Measurements from ENCODE around the gene PNPLA1. TPM values are rescaled to one million over a fixed set of nuclear protein-coding genes. Genes with fewer than 3 reads are reported as not detected.

The PNPLA1 gene
- total RNA-seq, 1 donor from 2014 or later = not detected

GRCh38 chr6:36247693-36248092 lies 22.2 kb upstream of the PNPLA1 start:
- TF ChIP-seq, protein P1, sequence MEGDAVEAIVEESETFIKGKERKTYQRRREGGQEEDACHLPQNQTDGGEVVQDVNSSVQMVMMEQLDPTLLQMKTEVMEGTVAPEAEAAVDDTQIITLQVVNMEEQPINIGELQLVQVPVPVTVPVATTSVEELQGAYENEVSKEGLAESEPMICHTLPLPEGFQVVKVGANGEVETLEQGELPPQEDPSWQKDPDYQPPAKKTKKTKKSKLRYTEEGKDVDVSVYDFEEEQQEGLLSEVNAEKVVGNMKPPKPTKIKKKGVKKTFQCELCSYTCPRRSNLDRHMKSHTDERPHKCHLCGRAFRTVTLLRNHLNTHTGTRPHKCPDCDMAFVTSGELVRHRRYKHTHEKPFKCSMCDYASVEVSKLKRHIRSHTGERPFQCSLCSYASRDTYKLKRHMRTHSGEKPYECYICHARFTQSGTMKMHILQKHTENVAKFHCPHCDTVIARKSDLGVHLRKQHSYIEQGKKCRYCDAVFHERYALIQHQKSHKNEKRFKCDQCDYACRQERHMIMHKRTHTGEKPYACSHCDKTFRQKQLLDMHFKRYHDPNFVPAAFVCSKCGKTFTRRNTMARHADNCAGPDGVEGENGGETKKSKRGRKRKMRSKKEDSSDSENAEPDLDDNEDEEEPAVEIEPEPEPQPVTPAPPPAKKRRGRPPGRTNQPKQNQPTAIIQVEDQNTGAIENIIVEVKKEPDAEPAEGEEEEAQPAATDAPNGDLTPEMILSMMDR (IDR thresholded peaks at IDR 0.05; ENCODE audit: borderline replicate concordance) = no peak
- no peak overlapping the region for H3K27ac ChIP-seq (replicated peaks)
- no peaks in the 10 kb centered on the region for H3K36me3 ChIP-seq
- no peak for DNase-seq
- intact Hi-C loops (cut with micrococcal nuclease) = no loop called here
- H3K27me3 ChIP-seq (ENCODE audit: low read depth) = peaks cover 8% of the 10 kb centered on the region
- H3K4me3 ChIP-seq = no peak overlapping the region
- H3K9me3 ChIP-seq (replicated peaks) = no peaks in the 10 kb centered on the region
- H3K4me1 ChIP-seq = no peaks in the 10 kb centered on the region

- TF ChIP-seq, protein P1 (IDR thresholded peaks at IDR 0.05; ENCODE audit: borderline replicate concordance) = no peak
- no peaks in the 10 kb centered on the region for H3K36me3 ChIP-seq
- no peaks in the 10 kb centered on the region for H3K27me3 ChIP-seq (ENCODE audit: low read depth)
- intact Hi-C loops (cut with micrococcal nuclease) = no loop called here
- H3K27ac ChIP-seq (replicated peaks) = peak overlapping the region; percentile 40
- no peak overlapping the region for H3K4me3 ChIP-seq
- H3K4me1 ChIP-seq = no peaks in the 10 kb centered on the region
- no peaks in the 10 kb centered on the region for H3K9me3 ChIP-seq (replicated peaks)
- no peak for DNase-seq
These were observed 20.9 kb upstream of the PNPLA1 start for GRCh38 chr6:36248980-36249379.

DNA sequence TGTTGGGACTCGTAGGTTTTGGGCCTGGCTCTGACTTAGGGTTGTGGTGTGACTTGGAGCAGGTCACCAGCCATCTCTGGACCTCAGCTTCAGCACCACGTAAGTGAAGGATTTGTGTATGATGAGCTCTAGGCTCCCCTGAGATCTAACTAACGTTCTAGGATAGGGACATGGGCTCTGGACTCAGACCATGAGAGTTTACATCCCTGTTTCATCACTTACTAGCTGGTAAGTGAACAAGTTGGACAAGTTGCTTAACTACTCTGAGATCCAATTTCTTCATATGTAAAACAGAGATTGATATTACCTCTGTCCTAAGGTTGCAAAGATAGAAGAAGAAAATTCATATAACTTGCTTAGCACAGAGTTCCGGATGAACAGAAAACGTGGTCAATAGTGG lies 20.3 kb upstream of the PNPLA1 start:
- Histone ChIP-seq H3K27me3 (ENCODE audit: low read depth) (no peaks in the 10 kb centered on the region), H3K36me3 (no peaks in the 10 kb centered on the region), H3K9me3 (replicated peaks) (no peaks in the 10 kb centered on the region), H3K27ac (replicated peaks) (no peak overlapping the region), H3K4me3 (no peak overlapping the region), H3K4me1 (no peaks in the 10 kb centered on the region)
- intact Hi-C loops (cut with micrococcal nuclease) = no loop called here
- TF ChIP-seq, protein P1 (IDR thresholded peaks at IDR 0.05; ENCODE audit: borderline replicate concordance) = no peak
- DNase-seq = no peak

DNA sequence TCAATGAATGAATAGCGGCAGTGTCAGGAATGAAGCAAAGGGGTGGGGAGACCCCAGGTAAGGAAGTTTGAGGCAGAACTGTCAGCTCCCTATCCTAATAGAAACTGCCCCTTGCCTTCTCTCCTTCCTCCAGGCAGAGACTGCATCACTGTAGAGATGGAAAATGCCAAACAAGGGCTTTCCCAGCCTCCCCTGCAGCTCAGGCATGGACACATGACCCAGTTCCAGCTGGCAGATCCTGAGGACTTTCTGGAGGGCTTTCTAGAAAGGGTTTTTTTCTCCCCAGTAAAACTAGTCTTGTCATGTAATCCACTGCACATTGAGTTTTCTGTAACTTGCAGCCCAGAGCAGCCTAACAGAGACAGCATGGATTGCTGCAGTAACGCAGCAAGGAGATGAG lies 17.9 kb upstream of the PNPLA1 start:
- H3K27ac ChIP-seq (replicated peaks) = no peak overlapping the region
- no peaks in the 10 kb centered on the region for H3K36me3 ChIP-seq
- no peak overlapping the region for H3K4me3 ChIP-seq
- H3K4me1 ChIP-seq = no peaks in the 10 kb centered on the region
- TF ChIP-seq, protein P1 (IDR thresholded peaks at IDR 0.05; ENCODE audit: borderline replicate concordance) = no peak
- intact Hi-C loops (cut with micrococcal nuclease) = no loop called here
- no peaks in the 10 kb centered on the region for H3K27me3 ChIP-seq (ENCODE audit: low read depth)
- H3K9me3 ChIP-seq (replicated peaks) = peaks cover 7% of the 10 kb centered on the region
- DNase-seq = no peak

DNA sequence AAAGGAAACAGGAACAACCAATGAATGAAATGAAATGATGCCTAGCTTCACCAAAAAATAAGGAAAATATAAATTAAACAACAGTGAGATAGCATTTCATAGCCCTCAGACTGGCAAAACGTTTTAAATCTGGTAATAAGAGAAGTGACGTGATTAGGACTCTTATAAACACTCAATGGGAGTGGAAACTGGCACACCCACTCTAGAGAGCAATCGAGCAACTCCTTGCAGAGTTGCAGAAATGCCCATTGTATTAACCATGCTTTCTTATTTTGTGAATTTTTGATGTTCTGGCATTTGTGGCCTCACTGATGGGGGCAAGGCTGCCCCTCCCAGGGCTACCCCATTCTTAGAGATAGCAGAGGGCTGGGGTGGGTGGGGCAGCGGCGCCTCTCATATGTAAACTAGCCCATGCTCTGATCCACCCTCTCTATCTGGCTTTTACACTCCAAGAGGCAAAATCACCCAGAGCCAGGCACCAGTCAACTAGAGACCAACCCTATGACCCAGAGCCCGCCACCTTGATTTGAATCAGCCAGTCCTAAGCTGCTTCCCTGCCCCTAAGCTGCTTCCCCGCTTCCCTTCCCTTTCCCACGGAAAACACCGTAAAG lies 6.4 kb upstream of the PNPLA1 start:
- DNase-seq = no peak
- Histone ChIP-seq H3K9me3 (replicated peaks) (peaks cover 15% of the 10 kb centered on the region), H3K27ac (replicated peaks) (no peak overlapping the region), H3K36me3 (peaks cover 4% of the 10 kb centered on the region), H3K4me1 (no peaks in the 10 kb centered on the region), H3K4me3 (no peak overlapping the region), H3K27me3 (ENCODE audit: low read depth) (peaks cover 60% of the 10 kb centered on the region)
- TF ChIP-seq, protein P1 (IDR thresholded peaks at IDR 0.05; ENCODE audit: borderline replicate concordance) = no peak
- intact Hi-C loops (cut with micrococcal nuclease) = no loop called here
